SK-N-SH (cell line): Measurements from ENCODE around the gene PCIF1. TPM values are rescaled to one million over a fixed set of nuclear protein-coding genes. Genes with fewer than 3 reads are reported as not detected.
A peak's percentile ranks its signal among the peaks of the same experiment; 100 is the strongest.

ENCODE experiments used
- CTCF ChIA-PET: fragments of 300-600, 350-600 bp; formaldehyde crosslinking; extraction: SDS; loops from one replicate; lab custom pipeline; 2021; lab: Yijun Ruan, JAX
- POLR2A ChIA-PET: fragments of 350-600 bp; sonication (Branson Sonifier 250); formaldehyde crosslinking; extraction: SDS; loops from one replicate; lab custom pipeline; 2020; ENCODE audit warnings: antibody characterized with exemption, inconsistent platforms; lab: Yijun Ruan, JAX
- DNase-seq: peaks from one replicate; pipeline ENCODE4 v3.0.0; 2012
- H2AFZ ChIP-seq: fragments of 200-600 bp; sonication (generic); 2 replicates; pipeline ENCODE4 v1.8.1; 2016; ENCODE audit warnings: antibody characterized with exemption, mild to moderate bottlenecking, low read depth
- H3F3A ChIP-seq: fragments of 200-600 bp; sonication (generic); replicated peaks from 2 replicates; pipeline ENCODE3; 2016; ENCODE audit warnings: antibody characterized with exemption, mild to moderate bottlenecking; ENCODE audit not compliant: insufficient read depth
- H3K27ac ChIP-seq, 2 experiments: fragments of 200-500 bp in 1 of 2; fragments of 200-600 bp in 1 of 2; sonication (Bioruptor generic) in 1 of 2; sonication (generic), shearing (Covaris generic) in 1 of 2; 2 replicates each; pipeline versions ENCODE4 v1.5.1 to v1.6.1; 2014 to 2016; ENCODE audit warnings: low read depth in 2 of 2, inconsistent platforms in 1 of 2, low read length in 1 of 2, mild to moderate bottlenecking in 1 of 2, mixed read lengths in 1 of 2
- H3K27me3 ChIP-seq: fragments of 200-600 bp; sonication (generic), shearing (Covaris generic); 2 replicates; pipeline ENCODE4 v1.6.1; 2016; ENCODE audit warnings: mixed run types; ENCODE audit not compliant: insufficient read depth
- H3K36me3 ChIP-seq, 2 experiments: fragments of 200-500 bp in 1 of 2; fragments of 200-600 bp in 1 of 2; sonication (Bioruptor generic) in 1 of 2; sonication (generic) in 1 of 2; replicated peaks in 1 of 2; 2 replicates each; pipeline versions ENCODE3 to v1.5.1; 2014 to 2016; ENCODE audit warnings: low read length in 1 of 2, mild to moderate bottlenecking in 1 of 2; ENCODE audit not compliant: insufficient read depth in 2 of 2, control insufficient read depth in 1 of 2
- H3K4me1 ChIP-seq, 2 experiments: fragments of 200-500 bp in 1 of 2; fragments of 200-600 bp in 1 of 2; sonication (Bioruptor generic) in 1 of 2; sonication (generic), shearing (Covaris generic) in 1 of 2; 2 replicates each; pipeline versions ENCODE4 v1.5.1 to v1.6.1; 2014 to 2016; ENCODE audit warnings: low read depth in 1 of 2, low read length in 1 of 2, mixed run types in 1 of 2; ENCODE audit not compliant: insufficient read depth in 2 of 2, control insufficient read depth in 1 of 2
- H3K4me2 ChIP-seq: fragments of 200-600 bp; sonication (generic), shearing (Covaris generic); 2 replicates; pipeline ENCODE4 v1.6.1; 2017; ENCODE audit warnings: mixed run types
- H3K4me3 ChIP-seq, 2 experiments: fragments of 200-500 bp in 1 of 2; fragments of 200-600 bp in 1 of 2; sonication (Bioruptor generic) in 1 of 2; sonication (generic), shearing (Covaris generic) in 1 of 2; 2 replicates each; pipeline versions ENCODE4 v1.5.1 to v1.8.1; 2014 to 2016; ENCODE audit warnings: low read depth in 2 of 2, inconsistent platforms in 1 of 2, low read length in 1 of 2, mild to moderate bottlenecking in 1 of 2, mixed read lengths in 1 of 2, moderate library complexity in 1 of 2
- H3K79me2 ChIP-seq: fragments of 200-600 bp; sonication (generic); 2 replicates; pipeline ENCODE4 v1.8.1; 2017; ENCODE audit warnings: mild to moderate bottlenecking; ENCODE audit not compliant: insufficient read depth
- H3K9ac ChIP-seq: fragments of 200-600 bp; sonication (generic); 2 replicates; pipeline ENCODE4 v1.6.1; 2017; ENCODE audit warnings: mixed run types
- H3K9me2 ChIP-seq: fragments of 200-600 bp; sonication (generic); 2 replicates; pipeline ENCODE4 v1.6.1; 2017; ENCODE audit warnings: mixed run types
- H3K9me3 ChIP-seq: fragments of 200-600 bp; sonication (generic); 2 replicates; pipeline ENCODE4 v1.6.1; 2017; ENCODE audit warnings: mixed run types, mild to moderate bottlenecking, moderate library complexity
- H4K20me1 ChIP-seq: fragments of 200-600 bp; sonication (generic); 2 replicates; pipeline ENCODE4 v1.6.1; 2017; ENCODE audit warnings: mild to moderate bottlenecking, mixed run types; ENCODE audit not compliant: insufficient read depth
- MXI1 ChIP-seq: IDR thresholded peaks from 2 replicates; pipeline ENCODE4 v1.6.1; 2012; ENCODE audit warnings: mild to moderate bottlenecking, low read depth, low read length, improper control_type of control experiment
- RCOR1 ChIP-seq: fragments of 150-350 bp; IDR thresholded peaks from 2 replicates; pipeline ENCODE4 v1.6.1; 2017; ENCODE audit warnings: antibody characterized with exemption, low read length
- RXRA ChIP-seq: IDR thresholded peaks from 2 replicates; pipeline ENCODE4 v1.4.0; 2012; ENCODE audit warnings: low read depth, mild to moderate bottlenecking, borderline replicate concordance
- USF1 ChIP-seq: IDR thresholded peaks from 2 replicates; pipeline ENCODE4 v1.4.0; 2012; ENCODE audit warnings: low read depth, borderline replicate concordance
- YY1 ChIP-seq: IDR thresholded peaks from 2 replicates; pipeline ENCODE4 v1.4.0; 2012; ENCODE audit warnings: low read depth, mild to moderate bottlenecking
- WGBS: methylation state at CpG from one replicate; pipeline ENCODE4 v1.1.6; 2017; ENCODE audit warnings: low lambda C conversion rate; 5-methylcytosine and 5-hydroxymethylcytosine counted together
- polyA plus RNA-seq, 3 experiments: library from polyadenylated mRNA; depleted of rRNA; stranded (reverse); fragments of >200 nt; gene quantifications; 2 replicates each; pipeline ENCODE4 v1.2.3, GENCODE V29; 2012
- TF ChIP-seq, protein P1 (sequence below): fragments of 200-600 bp; sonication (generic); IDR thresholded peaks from 2 replicates; pipeline ENCODE4 v1.6.1; 2017; ENCODE audit warnings: antibody characterized with exemption, mild to moderate bottlenecking, moderate library complexity
- TF ChIP-seq, protein P2 (sequence below): IDR thresholded peaks from 2 replicates; pipeline ENCODE4 v1.4.0; 2012; ENCODE audit warnings: low read depth, borderline replicate concordance

The PCIF1 gene
- polyA plus RNA-seq, 1 of the 3 experiments (the other 2 are of a cell fraction): 23.1 TPM

GRCh38 chr20:45968801-45969711 is 34.6 kb downstream of the PCIF1 start:
- WGBS: 71% methylated on average over 7 of the region's 14 CpGs
- Histone ChIP-seq H3K36me3 (peaks cover 29 to 31% of the 10 kb centered on the region in 2 experiments), H3K4me2 (peak overlapping the region; percentile 97), H3K9me2 (no peaks in the 10 kb centered on the region), H4K20me1 (no peaks in the 10 kb centered on the region), H3F3A (peaks cover 9% of the 10 kb centered on the region), H3K9ac (no peak overlapping the region), H3K27ac (no peak overlapping the region), H2AFZ (no peak overlapping the region), H3K4me1 (peaks cover 9 to 16% of the 10 kb centered on the region in 2 experiments; a peak in 2 of 4 replicates), H3K27me3 (no peaks in the 10 kb centered on the region), H3K79me2 (peaks cover 32% of the 10 kb centered on the region)
- POLR2A ChIA-PET: interaction anchor here (0.6 to 1.2 kb wide), 3 partner anchors 79 to 995 kb away, joined by 3 to 4 read pairs (median 3); no protein-coding TSS in a partner anchor
- DNase-seq: no peak
- CTCF ChIA-PET: interaction anchor here (0.6 to 4.3 kb wide), 35 partner anchors 9 to 805 kb away, joined by 3 to 51 read pairs (median 4); partner anchors contain the start of genes CTSA, NEURL2 and PCIF1
- TF ChIP-seq MXI1 (no peak), RCOR1 (no peak), YY1 (no peak), RXRA (no peak), USF1 (no peak)
- TF ChIP-seq, protein P1, sequence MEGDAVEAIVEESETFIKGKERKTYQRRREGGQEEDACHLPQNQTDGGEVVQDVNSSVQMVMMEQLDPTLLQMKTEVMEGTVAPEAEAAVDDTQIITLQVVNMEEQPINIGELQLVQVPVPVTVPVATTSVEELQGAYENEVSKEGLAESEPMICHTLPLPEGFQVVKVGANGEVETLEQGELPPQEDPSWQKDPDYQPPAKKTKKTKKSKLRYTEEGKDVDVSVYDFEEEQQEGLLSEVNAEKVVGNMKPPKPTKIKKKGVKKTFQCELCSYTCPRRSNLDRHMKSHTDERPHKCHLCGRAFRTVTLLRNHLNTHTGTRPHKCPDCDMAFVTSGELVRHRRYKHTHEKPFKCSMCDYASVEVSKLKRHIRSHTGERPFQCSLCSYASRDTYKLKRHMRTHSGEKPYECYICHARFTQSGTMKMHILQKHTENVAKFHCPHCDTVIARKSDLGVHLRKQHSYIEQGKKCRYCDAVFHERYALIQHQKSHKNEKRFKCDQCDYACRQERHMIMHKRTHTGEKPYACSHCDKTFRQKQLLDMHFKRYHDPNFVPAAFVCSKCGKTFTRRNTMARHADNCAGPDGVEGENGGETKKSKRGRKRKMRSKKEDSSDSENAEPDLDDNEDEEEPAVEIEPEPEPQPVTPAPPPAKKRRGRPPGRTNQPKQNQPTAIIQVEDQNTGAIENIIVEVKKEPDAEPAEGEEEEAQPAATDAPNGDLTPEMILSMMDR: no peak
- TF ChIP-seq, protein P2, sequence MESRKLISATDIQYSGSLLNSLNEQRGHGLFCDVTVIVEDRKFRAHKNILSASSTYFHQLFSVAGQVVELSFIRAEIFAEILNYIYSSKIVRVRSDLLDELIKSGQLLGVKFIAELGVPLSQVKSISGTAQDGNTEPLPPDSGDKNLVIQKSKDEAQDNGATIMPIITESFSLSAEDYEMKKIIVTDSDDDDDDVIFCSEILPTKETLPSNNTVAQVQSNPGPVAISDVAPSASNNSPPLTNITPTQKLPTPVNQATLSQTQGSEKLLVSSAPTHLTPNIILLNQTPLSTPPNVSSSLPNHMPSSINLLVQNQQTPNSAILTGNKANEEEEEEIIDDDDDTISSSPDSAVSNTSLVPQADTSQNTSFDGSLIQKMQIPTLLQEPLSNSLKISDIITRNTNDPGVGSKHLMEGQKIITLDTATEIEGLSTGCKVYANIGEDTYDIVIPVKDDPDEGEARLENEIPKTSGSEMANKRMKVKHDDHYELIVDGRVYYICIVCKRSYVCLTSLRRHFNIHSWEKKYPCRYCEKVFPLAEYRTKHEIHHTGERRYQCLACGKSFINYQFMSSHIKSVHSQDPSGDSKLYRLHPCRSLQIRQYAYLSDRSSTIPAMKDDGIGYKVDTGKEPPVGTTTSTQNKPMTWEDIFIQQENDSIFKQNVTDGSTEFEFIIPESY: no peak
- TF ChIP-seq, all 33 proteins: peak for 0
- H3K9me3 ChIP-seq: no peaks in the 10 kb centered on the region
- peak overlapping the region in 1 of 2 experiments; percentile 74; a peak in 1 of 4 replicates for H3K4me3 ChIP-seq
